ENCODE measurements around the gene OR2T35.

GRCh38 chr1:248691567-248692155 is 46.6 kb upstream of the OR2T35 start:
- TF ChIP-seq EZH2 (IDR thresholded peaks at IDR 0.05; ENCODE audit: insufficient read depth, poor library complexity, severe bottlenecking) = no peak
- TF ChIP-seq EZH2phosphoT487 (IDR thresholded peaks at IDR 0.05; ENCODE audit: insufficient read depth, low read depth) = no peak

All from GM23248 (cell line).